ENCODE results near the gene STK32B. TPM values are rescaled to one million over a fixed set of nuclear protein-coding genes. Genes with fewer than 3 reads are reported as not detected.

The STK32B gene
- total and polyA plus RNA-seq, 10 donors, result 0.03 to 0.87 (median 0.36) TPM

DNA sequence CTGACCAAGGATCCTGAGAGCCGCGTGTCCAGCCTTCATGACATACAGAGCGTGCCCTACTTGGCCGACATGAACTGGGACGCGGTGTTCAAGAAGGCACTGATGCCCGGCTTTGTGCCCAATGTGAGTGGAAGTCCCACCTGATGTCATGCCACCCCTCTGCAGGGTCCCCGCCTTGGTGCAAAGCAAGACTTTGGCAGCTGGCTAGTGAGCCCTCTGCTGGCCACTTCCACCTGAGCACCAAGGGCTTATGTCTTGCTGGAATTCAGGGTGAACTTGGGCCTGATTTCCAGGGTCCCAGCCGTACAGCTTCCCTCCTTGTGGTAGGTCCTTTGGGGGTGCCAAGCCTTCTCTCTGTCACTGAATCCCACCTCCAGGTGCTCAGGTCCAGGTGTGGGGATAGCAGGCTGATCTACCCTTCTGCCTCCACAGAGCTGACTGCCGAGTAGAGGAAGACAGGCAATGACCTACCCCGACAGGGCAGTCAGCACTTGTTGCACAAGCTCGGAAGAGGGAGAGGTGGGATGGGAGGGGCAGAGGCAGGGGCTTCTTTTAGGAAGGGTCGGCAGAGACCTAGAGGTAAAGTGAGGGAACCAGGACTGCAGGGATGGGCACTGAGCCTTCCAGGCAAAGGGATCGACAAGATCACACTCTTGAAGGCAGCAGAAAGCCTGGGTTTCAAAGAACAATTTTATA lies 409.0 kb downstream of the STK32B start:
- Histone ChIP-seq H3K4me3 (no peak overlapping the region), H3K27ac (no peak overlapping the region), H3K4me1 (no peaks in the 10 kb centered on the region), H3K27me3 (replicated peaks in 1 of 7) (no peaks in the 10 kb centered on the region), H3K9me3 (no peaks in the 10 kb centered on the region), H3K36me3 (no peaks in the 10 kb centered on the region)
- peak; percentile 77 for DNase-seq
- intact Hi-C loops (cut with DNase I; ENCODE audit: low total_unique reads), result no loop called here
- 72 to 91% (median 85%) methylated on average over 5 to 14 of the region's 14 CpGs for WGBS, 5 donors
- TF ChIP-seq, protein P1, sequence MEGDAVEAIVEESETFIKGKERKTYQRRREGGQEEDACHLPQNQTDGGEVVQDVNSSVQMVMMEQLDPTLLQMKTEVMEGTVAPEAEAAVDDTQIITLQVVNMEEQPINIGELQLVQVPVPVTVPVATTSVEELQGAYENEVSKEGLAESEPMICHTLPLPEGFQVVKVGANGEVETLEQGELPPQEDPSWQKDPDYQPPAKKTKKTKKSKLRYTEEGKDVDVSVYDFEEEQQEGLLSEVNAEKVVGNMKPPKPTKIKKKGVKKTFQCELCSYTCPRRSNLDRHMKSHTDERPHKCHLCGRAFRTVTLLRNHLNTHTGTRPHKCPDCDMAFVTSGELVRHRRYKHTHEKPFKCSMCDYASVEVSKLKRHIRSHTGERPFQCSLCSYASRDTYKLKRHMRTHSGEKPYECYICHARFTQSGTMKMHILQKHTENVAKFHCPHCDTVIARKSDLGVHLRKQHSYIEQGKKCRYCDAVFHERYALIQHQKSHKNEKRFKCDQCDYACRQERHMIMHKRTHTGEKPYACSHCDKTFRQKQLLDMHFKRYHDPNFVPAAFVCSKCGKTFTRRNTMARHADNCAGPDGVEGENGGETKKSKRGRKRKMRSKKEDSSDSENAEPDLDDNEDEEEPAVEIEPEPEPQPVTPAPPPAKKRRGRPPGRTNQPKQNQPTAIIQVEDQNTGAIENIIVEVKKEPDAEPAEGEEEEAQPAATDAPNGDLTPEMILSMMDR (IDR thresholded peaks at IDR 0.05 in 8 of 11, conservative IDR thresholded peaks at IDR 0.05 in 3 of 11), result peak in 6 of 11 experiments; percentile 12 to 46 (median 27)
- TF ChIP-seq POLR2AphosphoS5 (IDR thresholded peaks at IDR 0.05), result no peak

DNA sequence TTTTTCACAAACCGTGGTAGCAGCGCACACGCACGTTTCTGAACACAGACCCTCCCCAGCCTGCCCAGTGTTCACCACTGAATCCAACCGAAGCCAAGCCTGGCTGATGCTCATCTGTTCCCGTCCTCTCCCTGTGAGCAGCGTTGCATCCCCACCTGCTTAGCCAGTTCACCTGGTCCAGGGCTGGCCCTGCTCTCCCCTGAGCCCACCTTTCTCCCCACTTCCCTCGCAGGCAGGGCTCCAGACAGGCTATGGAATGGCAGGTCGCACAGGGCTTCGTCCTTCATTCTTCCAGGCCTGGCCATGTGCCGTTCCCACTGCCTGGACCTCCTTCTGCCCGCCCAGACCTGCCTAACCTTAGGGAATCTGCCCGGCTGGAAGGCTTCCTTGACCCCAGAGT lies 410.2 kb downstream of the STK32B start:
- intact Hi-C loops (cut with DNase I; ENCODE audit: low total_unique reads), result no loop called here
- TF ChIP-seq POLR2A (IDR thresholded peaks at IDR 0.05), result no peak
- TF ChIP-seq, protein P1 (IDR thresholded peaks at IDR 0.05 in 8 of 11, conservative IDR thresholded peaks at IDR 0.05 in 3 of 11), result no peak
- no peak for TF ChIP-seq POLR2AphosphoS5 (IDR thresholded peaks at IDR 0.05)
- peak; percentile 63 for DNase-seq

DNA sequence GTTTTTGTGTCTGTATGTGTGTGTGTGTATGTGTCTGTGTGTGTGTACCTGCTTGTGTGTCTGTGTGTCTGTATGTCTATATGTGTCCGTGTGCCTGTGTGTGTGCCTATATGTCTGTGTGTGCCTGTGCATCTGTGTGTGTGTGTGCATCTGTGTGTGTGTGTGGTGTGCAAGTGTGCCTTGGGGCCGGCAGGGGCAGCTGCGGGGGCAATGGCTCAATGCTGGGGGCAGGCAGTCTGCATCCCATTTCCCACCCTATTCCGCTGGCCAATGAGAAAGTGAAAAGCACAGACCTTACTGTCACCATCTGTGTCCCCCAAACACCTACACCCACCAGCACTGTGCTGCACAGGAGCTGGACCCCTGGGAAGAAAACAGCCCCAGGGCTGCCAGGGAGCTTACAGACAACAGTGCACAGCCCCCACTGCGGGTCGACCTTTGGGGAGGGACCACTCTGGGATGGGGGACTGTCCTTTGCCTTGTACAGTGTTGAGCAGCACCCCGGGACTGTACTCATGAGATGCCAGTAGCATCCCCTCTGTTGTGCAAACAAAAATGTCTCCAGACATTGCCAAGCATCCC lies 411.1 kb downstream of the STK32B start:
- intact Hi-C loops (cut with DNase I; ENCODE audit: low total_unique reads), result no loop called here
- Histone ChIP-seq H3K9me3 (no peaks in the 10 kb centered on the region), H3K27ac (no peak overlapping the region), H3K4me3 (no peak overlapping the region), H3K4me1 (no peaks in the 10 kb centered on the region), H3K27me3 (replicated peaks in 1 of 7) (no peaks in the 10 kb centered on the region), H3K36me3 (no peaks in the 10 kb centered on the region)
- WGBS, 5 donors, result 85 to 94% (median 87%) methylated on average over 4 to 7 of the region's 7 CpGs
- TF ChIP-seq POLR2AphosphoS5 (IDR thresholded peaks at IDR 0.05) (no peak), POLR2A (IDR thresholded peaks at IDR 0.05) (no peak)
- TF ChIP-seq, protein P1 (IDR thresholded peaks at IDR 0.05 in 8 of 11, conservative IDR thresholded peaks at IDR 0.05 in 3 of 11), result no peak
- DNase-seq, result peak; percentile 54

More for the DNA sequence above, 410.2 kb downstream of the STK32B start:
- Histone ChIP-seq H3K36me3 (no peaks in the 10 kb centered on the region), H3K4me1 (no peaks in the 10 kb centered on the region), H3K9me3 (no peaks in the 10 kb centered on the region), H3K4me3 (no peak overlapping the region), H3K27ac (no peak overlapping the region), H3K27me3 (replicated peaks in 1 of 7) (no peaks in the 10 kb centered on the region)
- 79 to 93% (median 89%) methylated on average over 13 of the region's 13 CpGs for WGBS, 5 donors

DNA sequence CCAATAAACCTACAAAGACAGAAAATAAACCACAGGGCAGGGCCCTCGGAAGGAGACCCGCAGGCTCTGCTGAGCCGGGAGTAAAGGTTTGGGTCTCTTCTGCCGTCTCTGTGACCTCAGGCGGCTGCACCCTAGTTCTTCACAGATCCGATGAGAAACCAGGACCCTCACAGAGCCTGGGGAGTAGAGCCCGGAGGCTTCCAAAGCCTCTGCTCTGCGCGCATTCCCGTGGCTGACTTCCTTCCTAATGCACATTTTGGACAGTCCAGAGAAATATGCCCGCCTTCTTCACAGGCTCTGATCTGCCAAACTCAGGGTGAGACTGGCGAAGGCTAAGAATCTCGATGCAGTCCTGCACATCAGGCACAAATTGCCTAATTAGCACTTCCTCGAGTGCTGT lies 411.6 kb downstream of the STK32B start:
- no peak overlapping the region for H3K4me3 ChIP-seq
- no peaks in the 10 kb centered on the region for H3K27me3 ChIP-seq (replicated peaks in 1 of 7)
- intact Hi-C loops (cut with DNase I; ENCODE audit: low total_unique reads), result no loop called here
- H3K27ac ChIP-seq, result no peak overlapping the region
- H3K4me1 ChIP-seq, result no peaks in the 10 kb centered on the region
- H3K36me3 ChIP-seq, result no peaks in the 10 kb centered on the region
- WGBS, 5 donors, result 83 to 87% (median 85%) methylated on average over 13 to 14 of the region's 14 CpGs
- peak; percentile 43 for DNase-seq
- no peaks in the 10 kb centered on the region for H3K9me3 ChIP-seq
- TF ChIP-seq POLR2AphosphoS5 (IDR thresholded peaks at IDR 0.05) (no peak), POLR2A (IDR thresholded peaks at IDR 0.05) (no peak)
- TF ChIP-seq, protein P1 (IDR thresholded peaks at IDR 0.05 in 8 of 11, conservative IDR thresholded peaks at IDR 0.05 in 3 of 11), result no peak

Measured in spleen (tissue), 11 donors.